MM.1S (cell line): Measurements from ENCODE around the gene CCDC188.
A peak's percentile ranks its signal among the peaks of the same experiment; 100 is the strongest.

Experiments used
- DNase-seq: peaks from one replicate; pipeline ENCODE4 v3.0.0-alpha.2; 2015
- H2AFZ ChIP-seq: fragments of 300-600 bp; sonication (generic); 2 replicates; pipeline ENCODE4 v1.6.0; 2016; ENCODE audit warnings: antibody characterized with exemption, low read length
- H3F3A ChIP-seq: fragments of 300-600 bp; sonication (generic); 2 replicates; pipeline ENCODE4 v1.6.1; 2016; ENCODE audit warnings: mild to moderate bottlenecking, antibody characterized with exemption, low read length, moderate library complexity, mixed read lengths; ENCODE audit not compliant: insufficient read depth
- H3K27ac ChIP-seq: fragments of 300-600 bp; sonication (generic); 2 replicates; pipeline ENCODE4 v1.5.1; 2016; ENCODE audit warnings: mild to moderate bottlenecking, low read length
- H3K27me3 ChIP-seq: fragments of 300-600 bp; sonication (generic); replicated peaks from 2 replicates; pipeline ENCODE4 v1.6.0; 2016; ENCODE audit warnings: low read length; ENCODE audit not compliant: insufficient read depth
- H3K36me3 ChIP-seq: fragments of 300-600 bp; sonication (generic); replicated peaks from 2 replicates; pipeline ENCODE4 v1.6.1; 2016; ENCODE audit warnings: mild to moderate bottlenecking, low read length, mixed read lengths; ENCODE audit not compliant: insufficient read depth
- H3K4me1 ChIP-seq: fragments of 300-600 bp; sonication (generic); 2 replicates; pipeline ENCODE4 v1.6.1; 2016; ENCODE audit warnings: low read length, mixed read lengths
- H3K4me2 ChIP-seq: fragments of 300-600 bp; sonication (generic); 2 replicates; pipeline ENCODE4 v1.6.0; 2016; ENCODE audit warnings: low read depth, low read length
- H3K4me3 ChIP-seq: fragments of 300-600 bp; sonication (generic); 2 replicates; pipeline ENCODE4 v1.5.1; 2016; ENCODE audit warnings: low read length, mixed read lengths
- H3K79me2 ChIP-seq: fragments of 300-600 bp; sonication (generic); 2 replicates; pipeline ENCODE4 v1.6.1; 2016; ENCODE audit warnings: mixed run types, low read length, mixed read lengths
- H3K9ac ChIP-seq: fragments of 300-600 bp; sonication (generic); 2 replicates; pipeline ENCODE4 v1.6.1; 2016; ENCODE audit warnings: low read length, mixed read lengths
- H3K9me2 ChIP-seq: fragments of 300-600 bp; sonication (generic); replicated peaks from 2 replicates; pipeline ENCODE4 v1.6.1; 2016; ENCODE audit warnings: mild to moderate bottlenecking, low read length, mixed read lengths; ENCODE audit not compliant: insufficient read depth
- H3K9me3 ChIP-seq: fragments of 300-600 bp; sonication (generic); replicated peaks from 2 replicates; pipeline ENCODE4 v1.6.1; 2016; ENCODE audit warnings: mild to moderate bottlenecking, low read length, mixed read lengths; ENCODE audit not compliant: insufficient read depth
- H4K20me1 ChIP-seq: fragments of 300-600 bp; sonication (generic); 2 replicates; pipeline ENCODE4 v1.6.1; 2016; ENCODE audit warnings: mild to moderate bottlenecking, low read length, moderate library complexity, mixed read lengths; ENCODE audit not compliant: insufficient read depth
- CTCF ChIP-seq: fragments of 300-600 bp; sonication (generic); IDR thresholded peaks from 2 replicates; pipeline ENCODE4 v1.5.1; 2016; ENCODE audit warnings: antibody characterized with exemption, low read length, mixed read lengths
- EZH2 ChIP-seq: fragments of 300-600 bp; sonication (generic); optimal IDR thresholded peaks from 2 replicates; pipeline ENCODE3; 2017; ENCODE audit warnings: low read depth, mild to moderate bottlenecking, antibody characterized with exemption, low read length, mixed read lengths
- EZH2phosphoT487 ChIP-seq: fragments of 300-600 bp; sonication (generic); IDR thresholded peaks from 2 replicates; pipeline ENCODE4 v1.6.1; 2018; ENCODE audit warnings: antibody characterized with exemption, low read length

The CCDC188 gene

GRCh38 chr22:20132686-20133246 lies 18.1 kb downstream of the CCDC188 start:
- H3K4me1 ChIP-seq: 0 out of 2 replicates have a peak, but pooled peaks cover 3% of the 10 kb centered on the region
- peaks cover 15% of the 10 kb centered on the region for H3K79me2 ChIP-seq
- no peak overlapping the region; the same call in 1 of the 2 replicates for H2AFZ ChIP-seq
- no peak for DNase-seq
- TF ChIP-seq CTCF: no peak
- no peak for TF ChIP-seq EZH2
- no peak for TF ChIP-seq EZH2phosphoT487
- H3F3A ChIP-seq: peaks cover 32% of the 10 kb centered on the region
- H4K20me1 ChIP-seq: no peaks in the 10 kb centered on the region
- no peaks in the 10 kb centered on the region for H3K36me3 ChIP-seq
- peak overlapping the region; percentile 73 for H3K4me3 ChIP-seq
- H3K9ac ChIP-seq: peak overlapping the region; percentile 65; the same call in 1 of the 2 replicates
- H3K9me3 ChIP-seq: no peaks in the 10 kb centered on the region
- H3K9me2 ChIP-seq: no peaks in the 10 kb centered on the region
- no peaks in the 10 kb centered on the region for H3K27me3 ChIP-seq
- peak overlapping the region; percentile 97 for H3K4me2 ChIP-seq
- H3K27ac ChIP-seq: no peak overlapping the region

GRCh38 chr22:20131859-20132685 lies 18.8 kb downstream of the CCDC188 start:
- no peaks in the 10 kb centered on the region for H4K20me1 ChIP-seq
- H3K4me1 ChIP-seq: 0 out of 2 replicates have a peak, but pooled peaks cover 3% of the 10 kb centered on the region
- peaks cover 15% of the 10 kb centered on the region for H3K79me2 ChIP-seq
- H3K4me3 ChIP-seq: peak overlapping the region; percentile 73
- H3K36me3 ChIP-seq: no peaks in the 10 kb centered on the region
- peak overlapping the region; percentile 69 for H2AFZ ChIP-seq
- no peak overlapping the region for H3K27ac ChIP-seq
- no peak for DNase-seq
- TF ChIP-seq EZH2: no peak
- TF ChIP-seq CTCF: no peak
- H3K9me2 ChIP-seq: no peaks in the 10 kb centered on the region
- H3K9ac ChIP-seq: peak overlapping the region; percentile 65; the same call in 1 of the 2 replicates
- peak overlapping the region; percentile 97 for H3K4me2 ChIP-seq
- no peaks in the 10 kb centered on the region for H3K9me3 ChIP-seq
- no peaks in the 10 kb centered on the region for H3K27me3 ChIP-seq
- H3F3A ChIP-seq: peaks cover 36% of the 10 kb centered on the region

GRCh38 chr22:20131597-20131858 lies 19.3 kb downstream of the CCDC188 start, which contains the start of gene ZDHHC8:
ZDHHC8 (plus strand) TSS chr22:20131804; CDS start chr22:20131948, 144 bp downstream.
- Histone ChIP-seq H3K4me1 (0 out of 2 replicates have a peak, but pooled peaks cover 3% of the 10 kb centered on the region), H3K4me3 (peak within 1 kb of the TSS; percentile 73), H3K4me2 (peak within 1 kb of the TSS; percentile 97), H4K20me1 (no peaks in the 10 kb centered on the region), H3K27ac (no peak within 1 kb of the TSS), H2AFZ (peak within 1 kb of the TSS; percentile 87), H3K9me3 (no peaks in the 10 kb centered on the region), H3K9ac (peak within 1 kb of the TSS; percentile 65; the same call in 1 of the 2 replicates), H3K36me3 (no peaks in the 10 kb centered on the region), H3F3A (peaks cover 36% of the 10 kb centered on the region), H3K27me3 (no peaks in the 10 kb centered on the region), H3K79me2 (peaks cover 15% of the 10 kb centered on the region), H3K9me2 (no peaks in the 10 kb centered on the region)
- TF ChIP-seq CTCF (no peak), EZH2phosphoT487 (no peak), EZH2 (no peak)
- no peak for DNase-seq
